Activated CD8-positive, alpha-beta memory T cell treated with anti-CD3 and anti-CD28 coated beads for 36 hours (primary cell): ENCODE results near the gene DDX55. TPM values are rescaled to one million over a fixed set of nuclear protein-coding genes. Genes with fewer than 3 reads are reported as not detected.
"Not testable (repeated sequence)": the region's sequence is repeated elsewhere in the genome, so short reads cannot be mapped to it uniquely, and the experiment has no call there.

Source experiments
- CTCF ChIA-PET: fragments of 350-600 bp; sonication (Branson Sonifier 250); formaldehyde crosslinking; loops from one replicate; lab custom pipeline; 2021; ENCODE audit warnings: antibody characterized with exemption; lab: Charles Lee
- POLR2A ChIA-PET: fragments of 350-600 bp; sonication (Branson Sonifier 250); formaldehyde crosslinking; loops from one replicate; lab custom pipeline; 2021; ENCODE audit warnings: antibody characterized with exemption; lab: Charles Lee
- total RNA-seq, 2 experiments: library from RNA; stranded (reverse); gene quantifications; one replicate each; pipeline ENCODE4 v1.2.3, GENCODE V29; 2021

DDX55 gene
- total RNA-seq, 2 experiments from 2014 or later = 58.0 to 58.3 TPM

DNA sequence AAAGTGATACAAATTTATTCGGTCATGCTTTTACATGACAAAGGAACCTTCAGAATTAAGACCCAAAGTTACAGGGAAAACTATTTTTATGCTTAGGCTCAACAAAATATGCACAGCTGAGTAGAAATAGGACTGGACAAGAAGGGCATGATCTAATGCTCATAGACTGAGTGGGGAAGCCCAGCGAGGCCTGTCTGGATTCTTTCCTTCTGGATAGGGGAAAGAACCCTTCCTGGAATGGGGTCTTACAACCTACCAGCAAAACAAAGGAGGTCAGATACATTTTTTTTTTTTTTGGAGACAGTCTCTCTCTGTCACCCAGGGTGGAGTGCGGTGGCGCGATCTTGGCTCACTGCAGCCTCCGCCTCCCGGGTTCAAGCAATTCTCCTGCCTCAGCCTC is 2.2 kb upstream of the DDX55 start:
- CTCF ChIA-PET = interaction anchor here (0.7 to 1.1 kb wide), 2 partner anchors 9 to 216 kb away, joined by 3 read pairs; partner anchors contain the start of gene KMT5A

DNA sequence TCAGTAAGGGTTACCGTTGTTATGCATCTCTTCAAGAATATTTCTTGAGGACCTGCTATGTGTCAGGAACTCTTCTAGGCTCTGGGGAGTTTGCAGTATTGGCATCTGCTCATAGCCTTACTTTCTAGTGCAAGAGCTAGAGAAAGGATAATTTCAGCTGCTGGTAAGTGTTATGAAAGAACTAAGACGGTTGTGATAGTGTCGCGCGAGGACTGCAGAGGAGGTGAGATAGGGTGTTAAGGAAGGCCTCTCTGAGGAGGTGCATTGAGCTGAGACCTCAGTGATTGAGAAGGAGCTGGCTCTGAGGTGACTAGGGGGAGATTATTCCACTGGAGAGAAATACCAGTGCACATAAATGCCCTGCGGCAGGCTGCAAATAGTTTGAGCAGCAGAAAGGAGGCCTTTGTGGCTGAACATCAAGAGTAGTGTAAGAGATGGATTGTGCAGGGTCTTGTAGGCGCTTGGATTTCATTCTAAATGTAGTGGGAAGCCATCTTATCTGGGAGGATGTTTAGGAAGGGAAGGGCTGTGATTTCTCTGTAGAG is 824 bp downstream of the DDX55 start:
- CTCF ChIA-PET = interaction anchor here (0.8 to 1.3 kb wide), 5 partner anchors 18 to 365 kb away, joined by 3 to 6 read pairs (median 3); partner anchors contain the start of genes SBNO1 and TMED2
- POLR2A ChIA-PET = interaction anchor here (1.3 to 1.4 kb wide), 2 partner anchors 11 to 15 kb away, joined by 3 read pairs; no protein-coding TSS in a partner anchor

More for the DNA sequence above, 2.2 kb upstream of the DDX55 start:
- POLR2A ChIA-PET = no interaction called here

DNA sequence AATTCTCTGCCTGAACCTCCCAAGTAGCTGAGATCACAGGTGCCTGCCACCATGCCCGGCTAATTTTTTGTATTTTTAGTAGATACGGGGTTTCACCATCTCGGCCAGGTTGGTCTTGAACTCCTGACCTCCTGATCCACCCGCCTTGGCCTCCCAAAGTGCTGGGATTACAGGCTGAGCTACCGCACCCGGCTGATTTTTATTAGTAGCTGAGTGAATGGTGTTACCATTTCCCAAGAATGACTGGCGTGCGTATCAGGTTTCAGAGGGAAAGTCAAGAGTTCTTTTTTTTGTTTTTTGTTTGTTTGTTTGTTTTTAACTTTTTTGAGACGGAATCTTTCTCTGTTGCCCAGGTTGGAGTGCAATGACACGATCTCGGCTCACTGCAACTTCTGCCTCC is 1.6 kb downstream of the DDX55 start:
- POLR2A ChIA-PET = not testable (repeated sequence)
- CTCF ChIA-PET = interaction anchor here (0.9 kb wide), 1 partner anchor 14 kb away, joined by 3 read pairs; no protein-coding TSS in a partner anchor

DNA sequence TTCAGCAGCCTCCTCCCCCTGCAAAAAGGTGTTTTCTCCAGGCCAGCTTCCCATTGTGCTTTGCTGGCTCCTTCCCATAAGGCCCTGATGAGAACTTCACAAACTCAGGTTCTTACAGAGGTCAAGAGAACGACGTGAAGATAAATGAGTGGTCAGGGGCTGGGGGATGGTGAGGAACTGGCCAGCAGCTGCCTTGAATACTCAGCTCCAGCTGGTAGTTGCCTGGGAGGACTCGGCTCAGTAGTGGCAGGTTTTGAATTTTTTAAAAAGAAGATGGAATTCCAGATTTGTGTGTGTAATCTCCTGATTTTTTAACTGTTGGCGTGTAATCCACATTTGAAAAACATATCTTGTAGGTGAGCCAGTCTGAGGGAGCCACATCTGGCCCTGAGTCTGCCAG is 5.9 kb downstream of the DDX55 start:
- CTCF ChIA-PET = no interaction called here

DNA sequence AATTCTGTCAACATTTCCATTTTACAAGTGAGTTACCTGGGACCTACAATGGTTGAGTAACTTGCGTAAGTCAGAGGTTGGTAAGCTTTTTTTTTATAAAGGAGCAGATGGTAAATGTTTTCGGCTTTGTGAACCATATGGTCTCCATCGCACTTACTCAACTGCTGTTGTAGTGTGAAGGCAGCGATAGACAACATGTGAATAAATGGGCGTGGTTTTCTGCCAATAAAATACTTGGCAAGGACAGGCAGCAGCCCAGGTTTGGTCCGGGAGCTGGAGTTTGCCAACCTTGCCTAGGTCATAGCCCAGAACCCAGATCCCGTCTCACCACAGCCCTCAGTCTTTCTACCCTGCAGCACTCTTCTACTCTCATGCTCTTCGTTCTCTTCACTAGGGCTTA is 6.3 kb downstream of the DDX55 start:
- POLR2A ChIA-PET = no interaction called here
- CTCF ChIA-PET = no interaction called here

More for the DNA sequence above, 5.9 kb downstream of the DDX55 start:
- POLR2A ChIA-PET = no interaction called here

DNA sequence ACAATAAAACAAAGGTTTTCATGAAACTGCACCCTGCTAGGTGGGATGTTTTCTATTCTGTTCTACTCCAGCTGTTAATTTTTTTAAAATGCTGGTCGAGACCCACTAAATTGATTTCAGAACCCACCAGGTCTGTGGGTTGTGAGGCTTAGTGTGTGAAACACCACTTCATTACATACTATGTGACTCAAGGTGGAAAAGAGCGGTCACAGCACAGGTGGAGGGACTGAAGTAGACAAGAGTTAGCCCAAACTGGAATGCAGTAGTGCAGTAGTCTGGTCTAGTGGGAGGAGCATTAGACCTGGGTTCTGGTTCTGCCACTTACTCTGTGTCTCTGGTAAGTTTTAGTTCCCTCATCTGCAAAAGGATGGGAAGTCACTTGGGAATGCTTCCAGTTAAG is 12.2 kb downstream of the DDX55 start:
- ChIA-PET POLR2A (no interaction called here), CTCF (interaction anchor here (0.6 kb wide), 1 partner anchor 336 kb away, joined by 3 read pairs; no protein-coding TSS in a partner anchor)

DNA sequence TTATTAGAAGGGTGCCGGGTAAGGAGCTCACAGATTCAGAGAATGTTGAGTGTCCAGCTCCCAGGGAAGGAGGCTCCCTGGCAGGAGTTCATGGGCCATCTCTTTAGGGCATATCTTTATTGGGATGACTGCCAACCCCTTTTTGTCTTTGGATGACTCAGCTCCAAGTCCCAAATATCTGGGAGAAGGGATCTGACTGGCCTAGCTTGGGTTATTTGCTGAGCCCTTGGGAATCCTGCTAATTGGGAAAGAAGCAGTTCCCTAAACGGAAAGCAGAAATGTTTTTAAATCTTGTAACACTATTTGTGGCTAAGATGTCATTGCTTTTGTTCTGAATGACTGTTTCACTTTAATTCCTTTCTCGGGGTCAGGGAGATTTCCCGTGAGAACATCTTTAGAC is 12.6 kb downstream of the DDX55 start:
- POLR2A ChIA-PET = interaction anchor here (0.5 kb wide), 1 partner anchor 8 kb away, joined by 3 read pairs; no protein-coding TSS in a partner anchor
- CTCF ChIA-PET = no interaction called here

DNA sequence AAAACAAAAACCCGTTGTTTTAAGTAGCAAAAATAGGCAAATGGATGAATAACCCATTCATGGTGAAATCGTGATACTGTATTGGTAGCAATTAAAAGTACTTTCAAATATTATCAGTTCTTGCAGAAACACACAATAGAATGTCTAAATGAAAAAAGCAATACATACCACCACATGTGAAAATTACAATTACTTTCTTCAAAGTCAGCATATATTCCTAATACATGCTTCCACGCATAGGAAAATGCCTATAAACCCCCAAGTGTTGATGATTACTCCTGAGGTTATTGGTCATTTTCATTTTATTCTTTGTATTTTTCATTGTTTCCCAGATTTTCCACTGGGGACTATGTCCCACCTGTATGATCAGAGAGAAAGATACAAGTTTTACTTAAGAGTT is 15.2 kb downstream of the DDX55 start:
- CTCF ChIA-PET = interaction anchor here (1.0 to 1.4 kb wide), 2 partner anchors 13 to 15 kb away, joined by 3 read pairs; partner anchors contain the start of gene DDX55
- POLR2A ChIA-PET = interaction anchor here (0.7 to 0.9 kb wide), 3 partner anchors 15 to 106 kb away, joined by 6 to 8 read pairs (median 6); no protein-coding TSS in a partner anchor

DNA sequence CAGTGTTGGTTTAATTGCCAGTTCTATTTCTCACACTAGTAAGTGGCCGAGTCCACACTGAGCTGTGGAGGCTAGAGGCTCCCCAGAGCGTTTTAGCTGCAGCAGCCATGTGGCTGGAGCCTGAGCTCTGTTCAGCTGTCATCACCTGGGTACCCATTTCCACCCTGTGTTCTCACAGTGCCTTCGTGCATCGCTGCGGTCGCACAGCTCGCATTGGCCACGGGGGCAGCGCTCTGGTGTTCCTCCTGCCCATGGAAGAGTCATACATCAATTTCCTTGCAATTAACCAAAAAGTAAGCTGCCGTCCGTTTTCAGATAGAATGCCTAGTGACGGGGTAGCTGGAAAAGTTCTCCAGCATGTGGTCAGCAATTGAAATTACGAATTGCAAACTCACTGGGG is 15.7 kb downstream of the DDX55 start:
- CTCF ChIA-PET = interaction anchor here (1.0 to 1.4 kb wide), 2 partner anchors 14 to 16 kb away, joined by 3 read pairs; partner anchors contain the start of gene DDX55
- POLR2A ChIA-PET = interaction anchor here (0.7 to 0.9 kb wide), 3 partner anchors 14 to 105 kb away, joined by 6 to 8 read pairs (median 6); no protein-coding TSS in a partner anchor

DNA sequence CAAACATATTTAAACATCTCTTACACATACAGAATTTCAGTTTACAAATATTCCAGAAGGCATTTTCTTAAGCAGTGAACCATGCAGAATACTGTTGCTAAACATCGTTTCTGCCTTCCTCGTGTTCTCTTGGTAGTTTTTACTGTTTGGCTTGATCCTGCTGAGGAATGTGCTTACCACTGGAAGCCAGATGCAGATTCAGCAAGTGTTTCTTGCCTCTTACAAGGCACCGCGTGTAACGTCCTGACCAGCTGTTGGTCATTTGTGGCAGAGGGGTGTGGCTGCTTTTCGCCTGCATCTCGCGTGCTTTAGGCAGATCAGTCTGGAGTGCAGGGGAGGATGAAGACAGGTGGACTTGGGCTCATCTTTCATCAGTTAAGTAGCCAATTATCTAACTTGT is 19.2 kb downstream of the DDX55 start:
- CTCF ChIA-PET = interaction anchor here (0.6 to 1.5 kb wide), 5 partner anchors 9 to 1713 kb away, joined by 3 to 5 read pairs (median 3); partner anchors contain the start of gene DDX55
- POLR2A ChIA-PET = interaction anchor here (0.8 kb wide), 1 partner anchor 93 kb away, joined by 3 read pairs; no protein-coding TSS in a partner anchor

DNA sequence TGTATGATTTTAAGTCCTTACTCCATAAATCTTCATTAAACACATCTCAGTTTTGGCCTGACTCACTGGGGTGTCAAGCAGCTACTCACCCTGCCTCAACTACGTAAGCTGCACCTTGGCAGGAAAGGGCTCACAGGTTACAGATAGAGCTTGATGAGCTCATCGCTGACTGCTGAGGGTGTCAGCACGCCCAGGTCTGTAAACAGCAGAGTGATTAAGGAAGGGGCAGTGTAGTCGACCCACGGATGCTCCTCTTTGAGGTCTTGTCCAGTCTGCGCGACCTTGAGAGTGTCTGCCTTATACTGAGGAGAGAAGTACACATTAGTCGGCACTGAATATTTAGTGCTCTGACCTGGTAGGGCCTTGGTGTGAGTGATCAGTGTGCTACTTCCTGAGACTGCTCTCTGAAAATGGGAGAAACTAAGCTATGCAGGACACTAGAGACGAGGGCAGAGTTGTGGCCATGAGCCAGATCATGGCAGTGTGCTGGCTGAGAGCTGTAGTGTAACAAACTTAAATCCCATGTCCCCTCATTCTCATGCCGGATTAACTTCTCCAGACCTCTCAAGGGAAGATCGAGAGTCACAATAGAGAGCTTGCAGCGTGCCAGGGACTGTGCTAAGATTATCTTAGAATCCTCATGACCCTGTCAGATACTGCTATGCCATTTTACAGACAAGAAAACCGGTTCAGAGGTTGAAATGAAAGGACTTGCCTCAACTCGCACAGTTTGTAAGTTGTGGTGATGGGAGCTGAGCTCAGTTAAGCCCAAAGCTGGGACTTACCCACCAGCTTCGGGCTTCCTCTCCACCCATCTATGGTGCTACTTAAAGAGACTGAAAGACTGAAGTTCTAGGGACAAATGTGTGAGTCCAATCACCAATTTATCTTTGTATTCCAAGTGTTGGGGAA is 20.0 kb downstream of the DDX55 start:
- ChIA-PET POLR2A (interaction anchor here (0.8 kb wide), 1 partner anchor 92 kb away, joined by 3 read pairs; no protein-coding TSS in a partner anchor), CTCF (interaction anchor here (0.6 to 1.5 kb wide), 3 partner anchors 10 to 1714 kb away, joined by 3 to 5 read pairs (median 3); no protein-coding TSS in a partner anchor)

DNA sequence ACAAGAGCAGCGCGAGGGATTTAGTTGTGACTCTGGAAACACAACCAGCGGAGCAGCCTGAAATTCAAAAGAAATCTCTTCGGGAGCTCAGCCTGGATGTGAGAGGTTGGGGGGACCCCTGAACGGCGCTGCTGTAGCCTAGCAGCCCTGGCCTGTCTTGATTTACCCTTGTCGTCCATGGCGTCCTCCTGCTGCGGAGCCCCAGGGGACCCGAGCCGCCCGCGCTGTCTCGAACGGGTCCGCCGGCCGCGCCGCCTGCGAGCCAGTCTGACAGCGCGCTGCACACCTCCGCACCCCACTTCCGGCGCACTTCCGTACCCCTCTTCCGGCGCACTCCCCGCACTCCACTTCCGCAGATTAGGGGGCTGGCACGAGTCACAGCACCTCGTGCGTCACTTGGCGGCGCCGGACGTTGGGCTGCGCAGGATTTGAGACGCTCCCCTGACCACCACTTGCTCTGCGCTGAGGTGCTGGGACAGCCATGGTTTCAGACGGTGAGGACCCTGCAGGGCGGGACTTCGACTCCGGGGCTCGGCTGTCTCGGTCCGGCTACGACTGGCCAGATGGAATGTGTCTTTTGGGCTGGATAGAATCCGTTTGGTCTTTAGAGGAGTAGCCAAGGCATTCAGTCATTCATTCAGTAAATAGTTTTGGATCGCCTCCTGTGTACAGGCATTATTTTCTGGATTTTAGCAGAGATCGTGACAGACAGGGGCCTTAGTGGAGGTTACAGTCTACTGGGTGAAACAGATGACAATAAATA is 31.7 kb downstream of the DDX55 start, which contains the start of the genes EIF2B1 and GTF2H3:
EIF2B1 (minus strand) TSS at position 308 of the 763 bp plus-strand sequence; CDS start at position 179, 129 bp downstream.
GTF2H3 (plus strand) TSS at position 451 of the 763 bp plus-strand sequence; CDS start at position 482, 31 bp downstream.
- POLR2A ChIA-PET = interaction anchor here (0.6 kb wide), 1 partner anchor 1179 kb away, joined by 3 read pairs; no protein-coding TSS in a partner anchor
- CTCF ChIA-PET = no interaction called here

DNA sequence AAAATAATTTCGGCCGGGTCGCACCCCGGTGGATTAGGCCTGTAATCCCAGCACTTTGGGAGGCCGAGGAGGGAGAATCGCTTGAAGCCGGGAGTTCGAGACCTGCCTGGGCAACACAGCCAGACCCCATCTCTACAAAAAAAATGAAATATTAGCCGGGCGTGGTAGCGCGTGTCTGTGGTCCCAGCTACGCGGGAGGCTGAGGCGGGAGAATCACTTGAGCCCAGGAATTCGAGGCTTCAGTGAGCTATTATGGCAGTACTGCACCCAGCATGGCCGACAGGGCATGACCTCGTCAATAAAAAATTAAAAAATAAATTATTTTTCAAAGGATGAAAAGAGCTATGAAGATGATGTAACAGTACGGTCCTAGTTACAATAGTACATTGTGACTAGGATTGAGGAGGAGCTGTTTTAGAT is 32.3 kb downstream of the DDX55 start:
- ChIA-PET POLR2A (no interaction called here), CTCF (no interaction called here)

DNA sequence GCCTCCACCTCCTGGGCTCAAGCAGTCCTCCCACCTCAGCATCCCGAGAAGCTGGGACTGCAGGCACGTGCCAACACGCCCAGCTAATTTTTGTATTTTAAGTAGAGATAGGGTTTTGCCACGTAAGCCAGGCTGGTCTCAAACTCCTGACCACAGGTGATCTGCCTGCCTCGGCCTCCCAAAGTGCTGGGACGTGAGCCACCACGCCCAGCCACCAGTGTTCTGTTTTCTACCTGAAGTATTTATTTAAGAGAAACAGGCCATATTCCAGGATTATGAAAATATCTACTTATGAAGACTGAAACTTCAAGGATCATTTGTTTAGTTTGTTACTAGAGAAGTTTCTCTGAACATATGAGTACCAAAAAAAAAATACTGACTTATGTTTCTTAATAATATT is 42.0 kb downstream of the DDX55 start:
- CTCF ChIA-PET = no interaction called here
- POLR2A ChIA-PET = no interaction called here

DNA sequence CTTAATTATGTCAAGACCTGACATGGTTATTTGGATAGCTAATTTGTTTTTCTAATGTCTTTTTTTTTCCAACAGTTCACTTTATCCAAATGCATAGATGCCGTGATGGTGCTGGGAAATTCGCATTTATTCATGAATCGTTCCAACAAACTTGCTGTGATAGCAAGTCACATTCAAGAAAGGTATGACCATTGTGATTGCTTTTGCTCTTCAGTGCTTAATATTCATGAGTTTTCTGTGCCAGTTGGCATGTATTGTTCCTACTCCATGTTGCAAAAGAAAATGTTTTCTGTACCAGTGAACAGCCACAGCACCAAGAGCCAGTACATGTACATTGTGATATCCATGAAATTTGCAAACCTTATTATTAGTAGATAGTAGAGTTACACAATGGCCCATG is 43.5 kb downstream of the DDX55 start:
- POLR2A ChIA-PET = interaction anchor here (0.6 kb wide), 1 partner anchor 1219 kb away, joined by 4 read pairs; no protein-coding TSS in a partner anchor
- CTCF ChIA-PET = no interaction called here

DNA sequence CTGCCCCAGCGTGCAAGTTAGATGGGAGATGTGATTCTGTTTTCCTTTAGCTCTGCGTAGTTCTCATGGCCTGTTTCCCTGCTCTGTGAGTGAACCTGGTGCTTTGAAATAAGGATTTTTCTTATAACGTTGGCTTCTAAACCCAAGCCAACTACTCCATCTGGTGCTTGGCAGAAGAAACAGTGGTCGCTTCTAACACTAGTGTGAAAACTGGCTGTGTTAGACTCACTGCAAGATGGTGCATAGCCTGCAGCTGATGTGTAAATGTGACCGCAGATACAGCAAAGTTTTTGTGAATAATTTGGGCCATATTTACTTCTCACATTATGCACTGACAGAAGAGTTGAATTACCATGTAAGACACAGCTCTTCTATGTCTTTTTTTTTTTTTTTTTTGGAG is 44.0 kb downstream of the DDX55 start:
- POLR2A ChIA-PET = no interaction called here
- CTCF ChIA-PET = interaction anchor here (0.7 kb wide), 1 partner anchor 335 kb away, joined by 3 read pairs; no protein-coding TSS in a partner anchor

DNA sequence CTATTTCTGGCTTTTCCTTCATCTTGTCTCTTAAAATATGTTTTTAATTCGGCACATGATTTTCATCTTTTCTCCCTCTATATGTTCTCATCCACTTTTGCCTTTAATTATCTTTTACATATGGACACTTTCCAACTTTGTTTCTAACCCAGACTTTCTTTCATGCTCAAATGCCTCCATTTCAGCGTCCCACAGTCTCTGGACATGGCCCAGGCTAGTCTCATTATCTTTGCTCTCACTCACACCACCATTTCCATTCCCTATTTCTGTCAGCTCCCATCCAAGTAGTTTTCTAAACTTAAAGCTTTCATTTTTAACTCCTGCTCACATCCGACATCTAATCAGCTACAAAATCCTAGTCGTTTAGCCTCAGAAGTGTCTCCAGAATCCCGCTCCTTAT is 46.5 kb downstream of the DDX55 start:
- ChIA-PET CTCF (no interaction called here), POLR2A (no interaction called here)

DNA sequence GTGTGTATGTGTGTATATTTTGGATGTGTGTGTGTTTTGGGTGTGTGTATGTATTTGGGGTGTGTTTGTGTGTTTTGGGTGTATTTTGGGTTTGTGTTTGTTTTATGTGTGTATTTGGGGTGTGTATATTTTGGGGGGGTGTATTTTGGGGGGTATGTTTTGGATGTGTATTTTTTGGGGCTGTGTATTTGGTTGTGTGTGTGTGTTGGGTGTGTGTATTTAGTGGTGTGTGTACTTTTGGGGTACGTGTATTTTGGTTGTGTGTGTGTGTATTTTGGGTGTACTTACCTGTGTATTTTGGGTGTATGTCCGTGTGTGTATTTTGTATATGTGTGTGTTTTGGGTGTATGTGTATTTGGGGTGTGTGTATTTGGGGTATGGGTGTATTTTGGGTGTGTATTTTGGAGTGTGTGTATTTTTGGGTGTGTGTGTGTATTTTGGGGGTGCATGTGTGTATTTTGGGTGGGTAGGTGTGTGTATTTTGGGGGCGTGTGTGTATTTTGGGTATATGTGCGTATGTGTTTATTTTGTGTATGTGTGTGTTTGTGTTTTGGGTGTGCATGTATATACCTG is 52.3 kb downstream of the DDX55 start:
- ChIA-PET POLR2A (no interaction called here), CTCF (no interaction called here)
